GM18517 (cell line): ENCODE measurements around the gene ARFGAP1.
"Not testable (repeated sequence)": the region's sequence is repeated elsewhere in the genome, so short reads cannot be mapped to it uniquely, and the experiment has no call there.

Experiments
- ATAC-seq: cut with Tn5 transposase; IDR thresholded peaks from one replicate; pipeline ENCODE4 v1.9.1; 2021; ENCODE audit warnings: mild to moderate bottlenecking, moderate library complexity; ENCODE audit not compliant: unreplicated experiment

ARFGAP1 gene

DNA sequence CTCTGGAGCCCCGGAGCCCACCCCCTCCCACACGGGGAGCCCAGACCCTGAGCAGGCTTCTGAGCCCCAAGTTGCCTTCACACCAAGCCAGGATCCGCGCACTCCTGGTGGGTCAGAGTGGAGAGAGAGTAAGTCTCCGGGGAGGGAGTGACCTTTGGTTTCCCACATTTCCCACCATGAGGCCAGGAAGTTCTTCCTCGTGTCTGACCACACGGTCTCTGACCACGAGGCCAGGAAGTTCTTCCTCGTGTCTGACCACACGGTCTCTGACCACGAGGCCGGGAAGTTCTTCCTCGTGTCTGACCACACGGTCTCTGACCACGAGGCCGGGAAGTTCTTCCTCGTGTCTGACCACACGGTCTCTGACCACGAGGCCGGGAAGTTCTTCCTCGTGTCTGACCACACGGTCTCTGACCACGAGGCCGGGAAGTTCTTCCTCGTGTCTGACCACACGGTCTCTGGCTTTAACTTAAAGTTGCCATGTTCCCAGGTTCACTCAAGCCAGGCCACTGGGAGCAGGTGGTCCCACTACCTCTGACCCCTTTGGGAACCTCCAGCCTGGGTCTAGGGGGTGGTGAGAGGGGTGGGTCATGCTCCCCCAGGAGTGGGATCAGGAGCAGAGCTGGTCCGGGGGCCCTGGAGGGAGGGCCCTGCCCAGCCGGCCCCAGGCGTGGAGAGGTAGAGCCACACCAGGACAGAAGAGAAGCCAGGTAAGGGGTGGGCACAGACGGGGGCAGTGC is 33.5 kb downstream of the ARFGAP1 start:
- not testable (repeated sequence) for ATAC-seq

DNA sequence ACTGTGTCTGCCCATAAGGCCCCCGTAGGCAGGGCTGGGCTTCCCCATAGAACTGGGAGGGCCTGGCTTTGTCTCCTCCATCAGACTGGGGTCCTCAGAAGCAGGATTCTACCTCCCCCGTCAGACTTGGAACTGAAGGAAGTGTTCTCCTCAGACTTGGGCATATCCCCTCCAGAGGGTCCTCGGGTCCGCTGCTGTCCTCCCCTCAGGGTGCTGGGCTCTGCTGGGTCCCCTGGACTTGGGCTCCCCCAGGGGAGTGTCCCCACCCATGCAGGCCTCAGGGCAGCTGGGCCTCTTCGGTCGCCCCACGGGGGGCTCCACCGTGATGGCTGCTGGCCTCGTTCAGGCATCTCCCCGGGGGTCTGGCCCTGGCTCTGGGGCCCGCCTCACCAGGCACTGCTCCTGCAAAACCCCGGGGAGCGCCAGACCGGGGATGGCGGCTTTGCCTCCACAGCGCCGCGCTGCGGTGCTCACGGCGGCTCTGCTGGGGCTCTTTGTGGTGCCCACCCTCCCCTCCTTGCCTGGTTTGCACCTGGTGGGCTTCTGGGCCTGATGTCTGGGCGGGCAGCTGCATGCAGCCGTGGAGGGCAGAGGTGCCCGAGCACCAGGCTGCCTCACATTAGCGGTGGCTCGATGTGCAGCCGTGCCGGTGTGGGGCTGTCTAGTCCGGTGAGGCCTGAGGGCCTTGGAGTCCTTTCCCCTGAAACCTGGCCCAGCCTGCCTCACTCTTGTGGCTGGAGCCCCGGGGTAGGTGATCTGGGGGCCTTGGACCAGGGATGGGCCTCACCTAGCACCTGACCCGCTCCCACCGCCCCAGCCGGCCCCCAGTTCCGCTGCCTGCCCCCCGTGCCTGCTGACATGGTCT is 34.3 kb downstream of the ARFGAP1 start:
- ATAC-seq = no peak

DNA sequence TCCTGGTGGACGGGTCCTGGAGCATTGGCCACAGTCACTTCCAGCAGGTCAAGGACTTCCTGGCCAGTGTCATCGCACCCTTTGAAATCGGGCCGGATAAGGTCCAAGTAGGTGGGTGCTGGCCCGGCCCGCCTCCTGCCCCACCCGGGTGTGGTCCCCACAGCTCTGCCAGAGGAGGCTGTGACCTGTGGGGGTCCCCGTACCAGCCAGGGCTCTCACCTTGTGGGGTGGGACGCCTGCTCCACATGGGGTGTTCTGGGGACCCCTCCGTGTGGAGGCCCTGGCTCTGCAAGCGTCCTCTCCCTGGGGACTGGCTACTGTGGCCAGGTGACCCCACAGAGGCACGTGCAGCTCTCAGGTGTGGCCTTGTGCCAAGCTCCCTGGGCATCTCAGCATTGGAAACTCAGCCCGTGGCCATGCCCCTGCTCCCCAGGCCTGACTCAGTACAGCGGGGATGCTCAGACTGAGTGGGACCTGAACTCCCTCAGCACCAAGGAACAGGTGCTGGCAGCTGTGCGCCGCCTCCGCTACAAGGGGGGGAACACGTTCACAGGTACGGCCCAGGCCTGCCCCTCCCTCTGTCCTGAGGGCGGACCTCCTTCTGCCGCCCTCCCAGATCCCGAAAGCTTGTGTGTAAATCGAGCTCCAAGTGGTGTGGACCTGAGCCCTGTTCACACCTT is 35.1 kb downstream of the ARFGAP1 start:
- ATAC-seq = no peak

DNA sequence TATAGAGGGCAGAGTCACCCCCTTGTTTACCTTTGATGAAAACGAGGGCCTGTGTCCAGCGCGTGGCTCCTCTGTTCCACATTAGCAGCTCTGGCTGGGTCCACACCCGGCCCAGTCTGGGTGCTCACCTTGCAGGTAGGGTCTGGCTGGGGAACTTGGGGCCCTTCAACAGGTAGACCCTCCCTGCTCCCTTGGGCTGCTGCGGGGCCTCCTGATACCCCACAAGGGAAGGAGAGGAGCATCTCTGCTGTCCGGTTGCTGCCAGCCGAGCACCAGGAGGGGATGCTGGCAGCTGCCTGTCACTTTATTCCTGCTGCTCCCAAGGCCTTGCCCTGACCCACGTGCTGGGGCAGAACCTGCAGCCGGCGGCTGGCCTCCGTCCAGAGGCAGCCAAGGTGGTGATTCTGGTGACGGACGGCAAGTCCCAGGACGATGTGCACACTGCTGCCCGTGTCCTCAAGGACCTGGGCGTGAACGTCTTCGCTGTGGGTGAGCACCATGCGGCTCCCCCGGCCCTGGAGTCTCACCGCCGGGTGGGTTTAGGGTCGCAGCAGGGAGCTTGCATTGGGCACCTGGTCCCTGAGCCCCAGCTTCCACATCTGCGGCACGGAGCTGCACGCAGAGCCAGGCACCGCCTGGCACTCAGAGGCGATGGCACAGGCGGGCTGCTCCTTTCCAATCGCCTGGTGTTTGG is 35.8 kb downstream of the ARFGAP1 start:
- no peak for ATAC-seq

DNA sequence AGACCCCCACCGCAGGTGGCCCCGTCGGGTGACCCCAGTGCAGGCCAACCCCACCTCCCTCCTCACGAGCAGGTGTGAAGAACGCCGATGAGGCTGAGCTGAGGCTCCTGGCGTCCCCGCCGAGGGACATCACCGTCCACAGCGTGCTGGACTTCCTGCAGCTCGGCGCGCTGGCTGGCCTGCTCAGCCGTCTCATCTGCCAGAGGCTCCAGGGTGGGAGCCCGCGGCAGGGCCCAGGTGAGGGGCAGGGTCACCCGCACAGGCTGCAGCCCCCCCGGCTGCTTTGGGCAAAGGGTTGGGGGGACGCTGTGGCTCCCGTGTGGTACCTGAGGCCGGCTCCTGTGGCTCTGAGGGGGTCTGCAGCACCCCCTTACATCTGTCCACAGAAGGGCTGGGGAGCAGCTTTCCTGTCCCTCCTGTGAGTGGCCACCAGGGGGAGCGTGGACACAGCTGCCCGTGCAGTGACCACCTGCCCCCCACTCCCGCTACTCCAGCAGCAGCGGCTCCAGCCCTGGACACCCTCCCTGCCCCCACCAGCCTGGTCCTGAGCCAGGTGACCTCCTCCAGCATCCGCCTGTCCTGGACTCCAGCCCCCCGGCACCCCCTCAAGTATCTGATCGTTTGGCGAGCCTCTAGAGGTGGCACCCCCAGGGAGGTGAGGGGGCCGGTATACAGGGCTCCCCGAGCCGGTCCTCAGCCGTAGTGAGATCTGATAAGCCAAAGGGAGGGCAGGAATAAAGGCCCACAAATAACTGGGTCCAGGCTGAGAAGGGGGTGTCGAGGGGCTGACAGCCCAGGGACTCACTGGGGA is 36.9 kb downstream of the ARFGAP1 start:
- ATAC-seq = no peak

DNA sequence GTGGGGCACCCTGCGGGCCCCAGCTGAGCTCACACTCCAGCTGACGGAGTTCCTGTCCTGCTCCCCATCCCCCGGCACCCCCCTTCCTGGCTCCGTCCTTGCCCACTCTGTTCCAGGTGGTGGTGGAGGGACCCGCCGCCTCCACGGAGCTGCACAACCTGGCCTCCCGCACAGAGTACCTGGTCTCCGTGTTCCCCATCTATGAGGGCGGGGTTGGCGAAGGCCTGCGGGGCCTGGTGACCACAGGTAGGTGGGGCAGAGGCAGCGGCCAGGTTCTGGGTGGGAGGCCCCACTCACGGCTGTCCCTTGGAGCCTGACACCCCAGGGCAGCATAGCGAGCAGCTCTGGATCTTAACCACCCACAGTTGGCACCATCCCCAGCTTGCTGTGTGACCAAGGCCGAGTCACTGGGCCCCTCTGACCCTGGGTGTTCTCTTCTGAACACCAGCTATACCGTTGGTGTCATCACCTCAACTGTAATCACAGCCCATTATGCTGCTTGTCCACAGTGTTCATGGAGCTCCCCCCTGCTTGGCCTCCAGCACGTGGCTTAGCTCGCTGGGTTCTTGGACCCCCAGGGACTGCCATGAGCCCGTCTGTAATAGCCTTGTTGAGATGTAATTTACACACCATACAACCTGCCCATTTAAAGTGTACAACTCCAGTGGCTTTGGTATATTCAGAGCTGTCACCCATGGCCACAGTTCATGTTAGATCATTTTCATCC is 37.8 kb downstream of the ARFGAP1 start:
- no peak for ATAC-seq

DNA sequence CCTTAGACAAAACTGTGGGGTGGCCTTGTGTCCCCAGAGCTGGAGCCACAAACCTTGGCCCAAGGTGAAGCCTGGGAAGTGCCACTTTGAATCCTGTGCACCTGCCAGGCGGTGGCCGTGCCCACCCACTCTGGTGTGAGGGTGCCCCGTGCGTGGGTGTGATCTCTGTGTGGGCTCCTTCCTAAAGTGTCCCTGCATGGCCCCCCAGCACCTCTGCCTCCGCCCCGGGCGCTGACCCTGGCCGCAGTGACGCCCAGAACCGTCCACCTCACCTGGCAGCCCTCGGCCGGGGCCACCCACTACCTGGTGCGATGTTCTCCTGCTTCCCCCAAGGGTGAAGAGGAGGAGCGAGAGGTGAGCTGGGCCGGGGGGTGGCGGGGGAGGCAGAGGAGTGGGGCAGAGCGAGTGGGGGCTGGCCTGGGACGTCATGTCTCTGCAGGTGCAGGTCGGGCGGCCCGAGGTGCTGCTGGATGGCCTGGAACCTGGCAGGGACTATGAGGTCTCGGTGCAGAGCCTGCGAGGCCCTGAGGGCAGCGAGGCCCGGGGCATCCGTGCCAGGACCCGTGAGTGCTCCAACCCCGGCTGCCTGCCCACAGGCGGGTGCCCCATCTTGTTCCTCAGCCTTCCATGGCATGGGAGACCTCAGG is 38.7 kb downstream of the ARFGAP1 start:
- no peak for ATAC-seq

DNA sequence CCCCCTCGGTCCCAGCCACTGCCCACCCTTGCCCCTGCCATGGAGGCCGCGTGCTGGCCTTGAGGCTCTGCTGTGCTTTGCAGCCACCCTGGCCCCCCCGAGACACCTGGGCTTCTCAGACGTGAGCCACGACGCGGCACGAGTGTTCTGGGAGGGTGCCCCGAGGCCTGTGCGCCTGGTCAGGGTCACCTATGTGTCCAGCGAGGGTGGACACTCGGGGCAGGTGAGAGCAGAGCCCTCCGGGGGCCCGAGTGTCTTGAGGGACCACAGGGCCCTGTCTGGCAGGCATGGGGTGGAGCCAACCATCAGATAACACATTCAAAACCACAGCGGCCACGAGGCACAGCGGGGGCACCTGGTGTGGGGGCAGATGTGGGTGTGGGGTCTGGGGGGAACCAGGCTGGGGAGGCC is 39.2 kb downstream of the ARFGAP1 start:
- ATAC-seq = no peak

DNA sequence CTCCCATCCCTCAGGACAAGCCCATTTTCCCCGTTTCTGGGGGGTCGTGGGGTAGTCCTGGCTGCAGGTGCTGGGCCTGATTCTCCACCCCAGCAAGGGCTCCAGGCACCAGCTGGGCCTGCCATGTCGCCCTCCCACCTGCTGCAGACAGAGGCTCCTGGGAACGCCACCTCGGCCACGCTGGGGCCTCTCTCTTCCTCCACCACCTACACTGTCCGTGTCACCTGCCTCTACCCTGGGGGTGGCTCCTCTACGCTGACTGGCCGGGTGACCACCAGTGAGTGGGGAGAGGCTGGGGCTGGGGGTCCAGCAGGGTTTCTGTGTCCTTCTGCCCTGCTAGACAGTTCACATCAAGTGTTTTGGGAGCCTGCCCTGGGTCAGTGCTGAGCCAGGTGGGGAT is 39.7 kb downstream of the ARFGAP1 start:
- ATAC-seq = no peak

DNA sequence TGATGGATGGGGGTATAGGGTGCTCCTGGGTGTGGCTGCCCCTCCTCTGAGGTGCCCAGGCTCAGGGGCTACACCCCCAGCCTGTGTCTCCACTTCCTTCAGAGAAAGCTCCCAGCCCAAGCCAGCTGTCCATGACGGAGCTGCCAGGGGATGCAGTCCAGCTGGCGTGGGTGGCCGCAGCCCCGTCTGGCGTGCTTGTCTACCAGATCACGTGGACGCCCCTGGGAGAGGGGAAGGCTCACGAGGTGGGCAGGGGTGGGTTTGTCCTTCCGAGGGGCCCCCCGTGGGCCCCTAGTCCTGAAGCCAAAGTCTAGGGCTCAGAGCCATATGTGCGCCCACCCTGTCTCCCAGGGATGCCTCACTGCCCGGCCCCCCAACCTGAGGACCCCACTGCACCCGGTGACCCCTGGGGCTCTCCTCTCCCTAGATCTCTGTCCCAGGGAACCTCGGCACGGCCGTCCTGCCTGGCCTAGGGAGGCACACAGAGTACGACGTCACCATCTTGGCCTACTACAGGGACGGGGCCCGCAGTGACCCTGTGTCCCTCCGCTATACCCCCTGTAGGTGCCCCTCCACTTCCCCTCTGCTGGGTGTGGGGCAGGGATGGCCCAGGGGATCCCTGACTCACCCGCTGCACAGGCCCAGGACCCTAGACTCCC is 40.2 kb downstream of the ARFGAP1 start:
- ATAC-seq = no peak

DNA sequence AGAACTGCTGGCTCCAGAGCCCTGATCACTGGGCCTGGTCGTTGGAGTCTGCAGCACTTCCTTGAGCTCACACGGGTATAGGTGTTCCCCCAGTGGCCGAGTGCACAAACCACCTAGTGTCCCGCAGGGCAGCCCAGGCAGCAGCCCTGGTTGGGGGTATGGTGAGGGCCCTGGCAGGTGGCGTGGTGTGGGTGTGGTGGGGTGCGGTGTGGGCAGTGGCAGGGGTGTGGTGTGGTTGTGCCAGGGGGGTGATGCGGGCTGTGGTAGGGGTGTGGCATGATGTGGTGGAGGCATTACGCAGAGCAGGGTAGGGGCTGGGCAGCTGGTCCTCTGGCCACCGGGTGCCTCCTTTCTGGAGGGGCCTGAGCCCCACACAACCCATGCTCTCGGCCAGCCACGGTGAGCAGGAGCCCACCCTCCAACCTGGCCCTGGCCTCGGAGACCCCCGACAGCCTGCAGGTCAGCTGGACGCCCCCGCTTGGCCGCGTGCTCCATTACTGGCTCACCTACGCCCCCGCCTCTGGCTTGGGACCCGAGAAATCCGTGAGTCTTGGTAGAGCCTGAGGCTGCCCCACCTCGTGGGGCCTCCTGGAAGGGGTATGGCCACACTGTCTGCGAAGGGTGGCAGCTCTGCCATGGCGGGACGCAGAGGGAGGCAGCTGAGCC is 40.9 kb downstream of the ARFGAP1 start:
- ATAC-seq = no peak

DNA sequence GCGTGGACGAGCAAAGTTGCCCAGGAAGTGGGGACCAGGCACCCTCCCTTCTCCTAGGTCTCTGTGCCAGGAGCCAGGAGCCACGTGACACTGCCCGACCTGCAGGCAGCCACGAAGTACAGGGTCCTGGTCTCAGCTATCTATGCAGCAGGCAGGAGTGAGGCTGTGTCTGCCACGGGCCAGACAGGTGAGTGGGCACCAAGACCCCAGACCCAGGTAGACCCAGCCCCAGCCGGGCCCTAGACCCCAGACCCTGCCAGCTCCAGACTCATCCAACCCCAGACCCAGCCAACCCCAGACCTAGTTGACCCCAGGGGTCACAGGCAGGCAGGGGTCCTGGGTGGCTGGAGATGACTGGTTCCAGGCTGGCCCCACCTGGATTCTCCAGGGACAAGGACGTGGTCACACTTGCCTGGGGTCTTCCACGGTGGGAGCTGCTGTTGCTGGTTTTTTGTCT is 41.4 kb downstream of the ARFGAP1 start:
- ATAC-seq = no peak

DNA sequence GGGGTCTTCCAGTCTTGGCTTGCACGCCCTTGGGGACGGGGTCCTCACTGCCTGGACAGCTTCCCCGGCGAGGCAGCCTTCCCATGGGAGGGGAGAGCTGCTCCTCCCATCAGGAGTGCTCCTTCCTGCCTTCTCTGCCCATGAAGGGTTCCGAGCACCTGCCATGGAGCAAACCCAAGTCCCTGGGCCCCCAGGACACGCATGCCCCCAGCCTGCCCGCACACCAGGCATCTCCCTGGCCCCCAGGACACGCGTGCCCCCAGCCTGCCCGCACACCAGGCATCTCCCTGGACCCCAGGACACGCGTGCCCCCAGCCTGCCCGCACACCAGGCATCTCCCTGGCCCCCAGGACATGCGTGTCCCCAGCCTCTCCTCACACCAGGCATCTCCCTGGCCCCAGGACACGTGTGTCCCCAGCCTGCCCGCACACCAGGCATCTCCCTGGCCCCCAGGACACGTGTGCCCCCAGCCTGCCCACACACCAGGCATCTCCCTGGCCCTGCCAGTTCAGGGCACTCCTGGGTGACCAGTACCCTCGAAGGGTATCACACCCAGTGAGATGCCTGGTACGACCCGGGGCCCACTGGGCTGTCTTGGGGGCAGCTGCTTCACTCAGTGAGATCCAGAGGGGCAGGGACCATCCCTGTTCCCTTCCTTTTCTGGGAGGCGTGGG is 42.1 kb downstream of the ARFGAP1 start:
- no peak for ATAC-seq

DNA sequence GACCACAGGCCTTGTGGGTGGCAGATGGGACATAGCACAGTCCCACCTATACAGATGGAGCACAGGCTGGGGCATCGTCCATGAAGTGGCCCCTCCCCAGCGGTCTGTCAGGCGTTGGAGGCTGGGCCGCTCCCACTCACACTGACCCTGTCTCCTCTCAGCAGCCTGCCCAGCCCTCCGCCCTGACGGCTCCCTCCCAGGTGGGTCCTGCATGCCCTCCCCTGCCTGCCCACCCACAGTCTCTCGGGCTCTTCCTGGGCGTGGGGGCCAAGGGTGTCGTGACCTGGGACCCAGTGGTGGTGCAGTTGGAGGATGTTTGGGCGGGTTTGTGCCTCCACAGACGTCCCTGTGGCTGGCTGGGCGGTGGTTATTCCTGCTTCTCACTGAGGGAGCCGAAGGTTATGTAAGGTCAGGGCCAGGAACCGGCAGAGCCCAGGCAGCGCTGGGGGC is 42.7 kb downstream of the ARFGAP1 start:
- ATAC-seq = no peak

DNA sequence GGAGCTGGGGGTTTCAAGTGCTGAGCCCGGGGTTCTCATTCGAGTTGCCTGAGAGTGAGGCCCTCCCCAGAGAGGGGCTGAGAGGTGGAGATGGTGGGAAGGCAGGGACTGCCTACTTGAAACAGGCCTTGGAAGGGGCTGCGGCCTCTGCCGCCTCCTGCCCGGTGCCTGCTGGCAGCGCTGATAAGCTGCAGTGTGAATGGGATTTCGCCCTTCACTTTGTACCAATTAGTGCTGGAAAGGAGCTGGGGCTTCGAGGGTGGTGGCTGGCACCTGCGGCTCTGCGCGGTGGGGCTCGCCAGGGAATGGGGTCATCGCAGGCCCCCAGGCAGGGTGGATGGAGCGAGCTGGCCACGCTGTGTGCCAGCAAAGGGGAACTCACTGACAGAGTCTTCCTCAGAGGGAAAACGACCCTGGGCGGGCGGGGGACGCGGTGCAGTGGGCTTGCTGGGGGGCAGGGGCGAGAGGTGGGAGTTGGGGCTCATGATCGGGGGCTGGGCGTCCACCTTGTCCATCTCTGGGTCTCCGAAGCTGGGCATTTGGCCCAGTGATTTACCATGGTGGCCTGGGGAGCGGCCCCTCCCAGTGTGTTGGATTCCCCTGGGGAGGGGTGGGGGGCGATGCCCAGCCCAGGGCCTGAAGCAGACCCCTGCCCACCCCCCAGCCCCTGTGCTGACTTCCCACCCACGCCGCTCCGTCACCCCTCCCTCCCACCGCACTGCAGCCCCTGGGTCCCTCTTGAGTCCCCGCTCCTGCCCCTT is 43.3 kb downstream of the ARFGAP1 start:
- ATAC-seq = no peak

DNA sequence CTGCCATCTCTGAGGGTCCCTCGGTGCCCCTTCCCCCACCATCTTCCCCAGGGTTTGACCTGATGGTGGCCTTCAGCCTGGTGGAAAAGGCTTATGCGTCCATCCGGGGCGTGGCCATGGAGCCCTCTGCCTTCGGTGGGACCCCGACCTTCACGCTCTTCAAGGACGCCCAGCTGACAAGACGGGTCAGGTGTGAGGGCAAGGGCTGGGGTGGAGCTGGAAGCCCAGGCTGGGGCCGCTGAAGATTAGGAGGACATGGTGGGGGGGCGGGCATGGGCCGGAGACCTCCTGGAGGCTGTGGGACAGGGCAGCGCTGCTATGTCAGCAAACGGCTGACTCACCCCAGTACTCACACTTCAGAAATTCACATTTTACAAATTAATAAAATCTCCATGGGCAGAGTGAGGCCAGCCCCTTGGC is 43.9 kb downstream of the ARFGAP1 start:
- no peak for ATAC-seq

DNA sequence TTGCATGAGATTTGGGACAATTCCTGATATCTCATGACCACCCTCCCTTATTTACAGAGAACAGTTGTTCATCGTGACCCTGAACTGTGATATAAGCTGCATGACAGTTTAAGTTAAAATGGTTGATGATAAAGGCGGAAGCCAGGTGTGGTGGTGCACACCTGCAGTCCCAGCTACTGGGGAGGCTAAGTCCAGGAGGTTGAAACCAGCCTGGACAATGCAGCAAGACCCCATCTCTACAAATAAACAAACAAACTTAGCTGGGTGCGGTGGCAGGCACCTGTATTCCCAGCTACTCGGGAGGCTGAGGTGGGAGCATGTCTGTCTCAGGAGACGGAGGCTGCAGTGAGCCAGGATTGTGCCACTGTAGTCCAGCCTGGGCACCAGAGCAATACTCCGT is 44.4 kb downstream of the ARFGAP1 start:
- ATAC-seq = no peak
